HG03025 (cell line): Measurements from ENCODE around the gene NCKAP5.

Experiments used
- ATAC-seq: cut with Tn5 transposase; IDR thresholded peaks from one replicate; pipeline ENCODE4 v1.9.1; 2021; ENCODE audit warnings: mild to moderate bottlenecking, moderate library complexity; ENCODE audit not compliant: unreplicated experiment, low FRiP score

NCKAP5 gene

GRCh38 chr2:133576714-133577113 lies 8.5 kb upstream of the NCKAP5 start:
- ATAC-seq: no peak

DNA sequence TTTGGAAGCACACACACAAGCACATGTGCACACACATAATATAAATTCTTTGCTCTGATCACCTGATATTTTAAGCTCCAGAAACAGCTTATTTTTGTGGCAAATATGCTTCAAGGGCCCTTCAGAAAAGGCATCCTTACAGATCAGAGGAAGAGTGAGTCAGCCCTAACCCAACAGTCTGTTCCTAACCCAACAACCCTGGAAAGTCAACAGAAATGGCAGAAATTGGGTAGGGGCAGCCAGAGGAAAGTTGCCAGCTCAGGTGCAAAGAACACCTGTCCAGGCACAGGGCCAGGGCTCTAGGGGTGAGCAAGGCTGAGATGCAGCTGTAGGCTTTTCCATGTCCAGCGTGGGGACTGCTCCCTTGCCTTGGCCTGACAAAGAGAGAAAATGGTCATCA lies 6.4 kb upstream of the NCKAP5 start:
- no peak for ATAC-seq

- no peak for ATAC-seq
Measured at GRCh38 chr2:133574186-133574585, 5.9 kb upstream of the NCKAP5 start.

DNA sequence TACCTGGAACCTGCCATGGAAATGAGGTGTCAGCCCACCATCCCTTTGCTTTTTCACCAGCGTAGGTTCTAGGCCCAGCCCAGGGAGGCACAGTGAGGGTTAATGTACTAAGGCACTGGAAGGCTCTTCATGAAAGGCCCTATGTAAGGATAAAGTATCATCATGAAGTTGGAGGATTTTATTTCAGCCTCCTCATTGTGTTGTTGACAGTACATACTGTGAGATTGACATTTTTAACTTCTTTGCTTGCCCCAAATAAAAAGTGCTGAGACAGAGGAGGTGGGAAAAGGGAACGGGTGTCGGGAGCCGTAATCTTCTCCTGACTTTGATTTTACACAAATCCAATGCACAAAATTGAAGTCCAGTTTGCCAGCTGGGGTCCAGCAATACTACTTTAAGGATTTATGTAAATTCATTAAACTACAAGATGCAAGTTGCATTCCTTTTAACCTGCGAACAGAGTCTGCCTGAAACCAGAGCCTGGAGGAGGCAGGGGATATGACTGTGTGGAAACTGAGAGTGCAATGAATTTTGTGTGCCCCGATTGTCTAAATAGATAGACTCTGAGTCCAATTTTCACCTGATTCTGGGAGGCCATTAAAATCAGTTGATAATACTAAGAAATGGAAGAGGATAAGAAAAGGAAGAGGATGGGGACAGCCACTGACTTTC lies 5.4 kb upstream of the NCKAP5 start:
- no peak for ATAC-seq

DNA sequence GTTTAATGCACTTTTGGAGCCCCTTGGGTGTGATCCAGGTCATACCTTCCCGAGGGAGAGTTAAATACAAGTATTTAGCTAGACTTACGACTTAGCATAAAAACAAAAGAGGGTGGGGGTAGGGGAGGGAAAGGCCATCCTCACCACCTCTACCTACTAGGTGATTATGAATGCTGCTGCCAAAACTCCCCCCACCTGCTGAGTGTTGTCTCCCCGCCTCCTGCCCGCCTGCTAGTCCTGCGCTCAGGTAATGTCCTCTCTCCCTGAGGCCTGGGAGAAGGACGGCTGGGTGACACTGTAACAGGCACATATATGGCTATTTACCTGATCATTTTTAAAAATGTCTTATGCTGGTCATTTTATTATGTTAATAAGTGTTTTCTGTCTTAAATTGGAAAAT lies 3.0 kb upstream of the NCKAP5 start:
- no peak for ATAC-seq

GRCh38 chr2:133570542-133570941 lies 2.3 kb upstream of the NCKAP5 start:
- no peak for ATAC-seq

DNA sequence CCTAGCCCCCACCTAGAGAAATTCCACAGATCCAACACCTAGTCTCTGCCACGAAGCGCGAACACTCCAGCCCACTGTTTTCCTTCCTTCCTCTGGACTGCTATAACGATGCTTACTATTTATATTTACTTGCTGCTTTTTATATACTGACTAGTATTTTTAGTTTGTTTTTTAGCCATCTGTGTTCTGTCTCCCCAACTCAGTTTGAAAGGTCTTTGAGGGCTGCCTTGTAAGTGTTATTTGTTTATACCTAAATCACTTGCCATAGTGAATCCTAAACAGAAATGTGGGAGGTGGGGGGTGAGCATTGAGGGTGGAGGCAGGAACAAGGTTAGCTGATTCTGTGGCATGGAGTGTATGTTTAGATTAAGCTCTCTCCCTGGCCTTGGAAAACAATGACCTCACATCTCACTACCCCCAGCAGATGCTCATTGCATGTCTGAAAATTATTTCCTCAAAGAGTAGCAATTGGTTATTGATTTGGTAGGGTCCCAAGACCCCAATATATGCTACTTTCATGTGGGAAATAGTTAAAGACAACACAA lies 1.1 kb upstream of the NCKAP5 start:
- ATAC-seq: no peak

- ATAC-seq: no peak
Measured at GRCh38 chr2:133568598-133568997, 335 bp upstream of the NCKAP5 start.

GRCh38 chr2:133562558-133562957 lies 5.7 kb downstream of the NCKAP5 start:
- ATAC-seq: no peak

DNA sequence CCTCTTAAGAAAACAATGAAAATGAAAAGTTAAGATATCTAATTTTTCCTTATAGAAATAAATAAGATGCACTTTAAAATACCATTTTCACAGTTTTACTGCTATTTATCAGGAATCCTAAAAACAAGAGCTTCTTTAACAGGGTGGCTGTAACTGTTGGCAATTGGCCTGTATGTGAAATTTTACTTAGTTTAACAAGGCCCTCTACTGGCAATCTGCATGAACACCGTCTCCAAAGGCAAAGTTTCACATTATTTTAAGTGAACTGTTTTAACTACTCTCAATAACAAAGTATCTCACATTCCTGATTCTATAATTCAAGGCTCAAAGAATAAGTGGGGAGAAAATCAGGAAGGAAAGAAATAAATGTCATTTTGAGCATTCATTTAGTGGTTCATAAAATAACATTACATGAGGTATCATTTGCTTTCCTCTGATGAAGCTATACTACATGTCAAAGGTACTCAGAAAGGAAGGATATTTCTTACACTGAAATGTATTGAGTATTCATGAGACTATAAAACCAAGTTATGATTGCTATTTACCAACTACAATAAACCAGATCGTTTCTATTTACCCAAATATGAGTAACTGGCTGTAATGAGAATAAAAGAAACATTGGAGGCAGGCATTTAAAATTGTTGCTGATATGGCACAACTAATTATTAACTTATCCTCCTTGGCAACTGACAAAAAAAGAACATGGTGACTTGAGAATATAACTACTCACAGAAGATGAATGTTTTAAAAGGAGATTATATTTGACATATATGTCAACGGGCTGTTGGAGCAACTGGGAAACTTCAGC lies 7.0 kb downstream of the NCKAP5 start:
- no peak for ATAC-seq

GRCh38 chr2:133557614-133558013 lies 10.6 kb downstream of the NCKAP5 start:
- ATAC-seq: no peak

DNA sequence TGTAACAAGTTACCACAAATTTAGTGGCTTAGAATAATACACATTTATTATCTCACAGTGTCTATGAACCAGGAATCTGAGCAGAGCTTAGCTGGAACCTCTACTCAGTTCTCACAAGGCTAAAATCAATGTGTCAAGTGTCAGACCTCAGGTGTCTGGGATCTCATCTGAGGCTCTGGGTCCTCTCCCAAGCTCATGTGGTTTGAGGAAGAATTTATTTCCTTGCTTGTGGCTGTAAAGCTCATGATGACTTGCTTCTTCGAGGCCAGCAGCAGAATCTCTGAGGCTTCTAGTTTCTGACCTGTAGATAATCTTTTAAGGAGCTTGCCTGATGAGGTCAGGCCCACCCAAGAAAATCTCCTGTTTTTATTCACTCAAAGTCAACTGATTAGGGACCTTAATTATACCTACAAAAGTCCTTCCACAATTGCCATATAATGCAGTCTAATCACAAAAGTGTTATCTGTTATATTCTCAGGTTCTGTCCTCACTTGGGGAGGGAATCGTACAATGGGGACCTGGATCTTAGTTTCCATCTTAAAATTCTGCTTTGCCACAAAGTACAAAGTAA lies 14.3 kb downstream of the NCKAP5 start:
- no peak for ATAC-seq

GRCh38 chr2:133553251-133553650 lies 15.0 kb downstream of the NCKAP5 start:
- ATAC-seq: no peak

GRCh38 chr2:133552821-133553220 lies 15.4 kb downstream of the NCKAP5 start:
- ATAC-seq: no peak

DNA sequence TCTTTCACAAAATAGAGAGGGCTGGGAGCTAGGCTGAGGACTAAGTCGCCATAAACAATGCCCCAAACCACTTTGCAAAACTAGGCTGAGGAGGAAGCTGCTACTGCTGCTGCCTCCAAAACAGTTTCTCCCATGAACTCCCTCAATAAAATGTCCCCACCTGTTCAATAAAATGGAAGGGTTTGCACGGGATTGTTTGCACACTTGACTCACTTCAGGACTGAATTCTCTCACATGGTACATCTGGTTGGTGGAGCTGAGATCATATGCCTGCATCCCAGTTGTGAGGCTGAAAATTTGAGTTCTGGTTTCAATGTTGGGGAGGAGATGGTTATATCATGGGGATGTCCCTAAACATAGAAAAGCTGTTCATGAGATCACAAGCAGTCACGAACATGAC lies 26.5 kb downstream of the NCKAP5 start:
- ATAC-seq: no peak

DNA sequence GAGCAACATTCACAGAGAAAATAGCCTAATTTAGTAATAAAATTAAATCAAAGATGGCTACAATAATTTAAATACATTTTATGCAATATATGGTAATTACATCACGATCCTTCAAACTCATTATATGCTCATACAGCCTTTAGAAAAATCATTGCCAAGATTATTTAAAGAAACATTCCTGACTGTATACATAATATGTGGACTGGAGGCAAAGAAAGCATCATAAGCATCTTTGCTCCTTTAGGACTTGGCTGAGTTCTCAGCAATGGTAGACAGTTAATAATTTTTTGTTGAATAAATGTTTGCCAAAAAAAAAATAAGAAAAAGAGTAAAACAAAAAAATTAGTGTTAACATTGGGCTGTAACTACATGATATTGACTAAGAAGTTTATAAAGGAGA lies 26.9 kb downstream of the NCKAP5 start:
- no peak for ATAC-seq

- no peak for ATAC-seq
Measured at GRCh38 chr2:133532919-133533318, 35.3 kb downstream of the NCKAP5 start.

- no peak for ATAC-seq
Measured at GRCh38 chr2:133531382-133531781, 36.9 kb downstream of the NCKAP5 start.

GRCh38 chr2:133530645-133531044 lies 37.6 kb downstream of the NCKAP5 start:
- no peak for ATAC-seq

- no peak for ATAC-seq
Measured at GRCh38 chr2:133526530-133527300, 41.5 kb downstream of the NCKAP5 start.
